GF-D8 (cell line): ENCODE results near the gene EFCAB9.
"Not testable (repeated sequence)": the region's sequence is repeated elsewhere in the genome, so short reads cannot be mapped to it uniquely, and the experiment has no call there.

Experiments
- DNase-seq: peaks from one replicate; lab custom pipeline; 2025; lab: John Stamatoyannopoulos, UW

EFCAB9 gene

GRCh38 chr5:172193872-172194271, at the start of gene EFCAB9:
EFCAB9 (plus strand) TSS chr5:172194172; CDS start chr5:172194173, 1 bp downstream.
- DNase-seq, result no peak

- no peak for DNase-seq
These were observed 49.6 kb upstream of the EFCAB9 start for GRCh38 chr5:172144291-172144815.

- DNase-seq, result no peak
These were observed 48.8 kb upstream of the EFCAB9 start for GRCh38 chr5:172144931-172145869.

- DNase-seq, result no peak
These were observed 47.9 kb upstream of the EFCAB9 start for GRCh38 chr5:172145870-172146747.

GRCh38 chr5:172146748-172147092, 47.3 kb upstream of the EFCAB9 start:
- no peak for DNase-seq

GRCh38 chr5:172147857-172148256, 46.1 kb upstream of the EFCAB9 start:
- no peak for DNase-seq

GRCh38 chr5:172148381-172148780, 45.6 kb upstream of the EFCAB9 start:
- no peak for DNase-seq

- no peak for DNase-seq
These were observed 44.9 kb upstream of the EFCAB9 start for GRCh38 chr5:172149073-172149472.

- DNase-seq, result not testable (repeated sequence)
These were observed 44.5 kb upstream of the EFCAB9 start for GRCh38 chr5:172149481-172149880.

GRCh38 chr5:172150514-172151425, 43.2 kb upstream of the EFCAB9 start:
- DNase-seq, result peak; percentile 84

- DNase-seq, result no peak
These were observed 42.2 kb upstream of the EFCAB9 start for GRCh38 chr5:172151661-172152210.

GRCh38 chr5:172153695-172154094, 40.3 kb upstream of the EFCAB9 start:
- no peak for DNase-seq

GRCh38 chr5:172155101-172155500, 38.9 kb upstream of the EFCAB9 start:
- not testable (repeated sequence) for DNase-seq

GRCh38 chr5:172156541-172156994, 37.4 kb upstream of the EFCAB9 start:
- no peak for DNase-seq

- no peak for DNase-seq
These were observed 35.0 kb upstream of the EFCAB9 start for GRCh38 chr5:172159016-172159415.

GRCh38 chr5:172160506-172160905, 33.5 kb upstream of the EFCAB9 start:
- no peak for DNase-seq

GRCh38 chr5:172162323-172162986, 31.5 kb upstream of the EFCAB9 start:
- DNase-seq, result no peak

- no peak for DNase-seq
These were observed 31.0 kb upstream of the EFCAB9 start for GRCh38 chr5:172162987-172163343.

- no peak for DNase-seq
These were observed 30.6 kb upstream of the EFCAB9 start for GRCh38 chr5:172163346-172163745.

- no peak for DNase-seq
These were observed 29.2 kb upstream of the EFCAB9 start for GRCh38 chr5:172164769-172165212.

GRCh38 chr5:172165465-172165864, 28.5 kb upstream of the EFCAB9 start:
- no peak for DNase-seq
